Retinal pigment epithelial cell (primary cell): ENCODE measurements around the gene ZBTB40.

Source experiments
- DNase-seq: peaks from one replicate; pipeline ENCODE4 v3.0.0-alpha.2; 2010; ENCODE audit warnings: low read depth
- H3K4me3 ChIP-seq: 2 replicates; pipeline ENCODE4 v1.5.1; 2011; ENCODE audit warnings: mild to moderate bottlenecking, low read length, control low read depth, moderate library complexity
- CTCF ChIP-seq: conservative IDR thresholded peaks from 2 replicates; pipeline ENCODE4 v1.5.1; 2011; ENCODE audit warnings: low read depth, low read length, control low read depth, inconsistent platforms

ZBTB40 gene

GRCh38 chr1:22521692-22522091 lies 70.0 kb downstream of the ZBTB40 start:
- H3K4me3 ChIP-seq = no peak overlapping the region
- no peak for DNase-seq
- no peak for TF ChIP-seq CTCF

- DNase-seq = no peak
- no peak overlapping the region for H3K4me3 ChIP-seq
- no peak for TF ChIP-seq CTCF
Observed at GRCh38 chr1:22522221-22522743, 70.6 kb downstream of the ZBTB40 start.

GRCh38 chr1:22524481-22524880 lies 72.8 kb downstream of the ZBTB40 start:
- DNase-seq = no peak
- no peak overlapping the region for H3K4me3 ChIP-seq
- TF ChIP-seq CTCF = no peak

GRCh38 chr1:22525211-22525610 lies 73.6 kb downstream of the ZBTB40 start:
- TF ChIP-seq CTCF = no peak

GRCh38 chr1:22525646-22526045 lies 74.0 kb downstream of the ZBTB40 start:
- DNase-seq = no peak
- TF ChIP-seq CTCF = no peak
- no peak overlapping the region for H3K4me3 ChIP-seq

More at GRCh38 chr1:22525211-22525610, 73.6 kb downstream of the ZBTB40 start:
- DNase-seq = no peak
- no peak overlapping the region for H3K4me3 ChIP-seq

GRCh38 chr1:22526098-22526497 lies 74.4 kb downstream of the ZBTB40 start:
- TF ChIP-seq CTCF = no peak
- H3K4me3 ChIP-seq = no peak overlapping the region
- DNase-seq = no peak

GRCh38 chr1:22526677-22527076 lies 75.0 kb downstream of the ZBTB40 start:
- no peak for TF ChIP-seq CTCF
- H3K4me3 ChIP-seq = no peak overlapping the region
- no peak for DNase-seq
